NCI-H146 treated with DMSO at 0.1 percent for 48 hours (cell line): ENCODE measurements around the gene TMEM178B.

Source experiments
- DNase-seq: peaks from one replicate; lab custom pipeline; 2025; ENCODE audit not compliant: unreplicated experiment; lab: John Stamatoyannopoulos, UW

Gene TMEM178B

DNA sequence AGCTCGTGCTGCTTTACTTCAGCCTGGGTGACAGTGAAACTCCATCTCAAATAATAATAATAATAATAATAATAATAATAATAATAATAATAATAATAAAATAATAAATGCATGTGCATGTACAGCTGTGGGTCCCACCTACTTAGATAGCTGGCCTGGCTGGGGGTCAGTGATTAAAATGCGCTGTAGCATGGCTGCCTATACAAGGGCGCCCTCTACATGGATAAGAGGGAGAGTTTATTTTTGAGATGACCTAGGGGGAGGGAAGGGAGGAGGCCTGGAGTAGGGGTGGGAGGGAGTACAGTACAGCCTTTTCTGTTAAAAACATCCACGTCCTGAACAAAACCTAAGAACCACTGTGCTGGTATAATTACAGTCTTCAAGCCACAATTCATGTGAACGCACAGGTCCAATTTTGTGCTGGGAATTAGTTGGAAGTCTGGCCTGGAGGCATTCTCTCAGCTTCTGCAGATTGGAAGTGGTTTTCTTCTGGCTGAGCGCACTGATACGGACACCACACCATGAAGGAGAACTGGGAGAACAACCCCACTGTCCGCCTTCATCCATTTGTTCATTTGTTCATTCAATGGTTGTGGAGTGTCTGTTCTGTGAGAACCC is 146.5 kb downstream of the TMEM178B start:
- DNase-seq: peak; percentile 23

DNA sequence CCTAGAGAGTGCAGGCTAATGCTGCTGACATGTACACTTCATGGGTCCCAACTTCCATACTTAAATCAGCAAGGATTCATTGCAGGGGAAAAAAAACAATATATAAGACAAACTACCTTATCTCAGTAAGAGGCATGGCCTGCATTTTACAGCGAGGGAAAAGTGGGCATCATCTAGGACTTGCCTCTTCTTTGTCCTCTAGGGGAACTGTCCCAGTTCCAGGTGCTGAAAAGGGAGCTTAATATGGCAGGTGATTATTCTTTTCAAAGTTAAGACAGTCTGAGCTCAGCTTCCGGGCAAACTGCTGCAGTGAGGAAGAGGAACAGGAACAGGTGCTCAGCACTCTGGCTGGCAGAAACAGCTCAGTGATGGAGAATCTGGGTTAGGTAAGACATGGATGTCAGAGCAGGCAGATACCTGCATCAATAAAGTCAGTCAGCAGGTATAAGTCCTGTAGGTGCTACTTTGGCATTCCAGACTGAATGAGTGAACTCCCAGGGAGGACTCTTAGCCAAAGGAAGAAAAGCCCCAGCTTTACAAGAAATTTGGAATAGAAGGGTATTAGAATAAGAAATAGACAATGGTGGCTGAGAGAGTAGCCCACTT is 147.2 kb downstream of the TMEM178B start:
- DNase-seq: no peak

DNA sequence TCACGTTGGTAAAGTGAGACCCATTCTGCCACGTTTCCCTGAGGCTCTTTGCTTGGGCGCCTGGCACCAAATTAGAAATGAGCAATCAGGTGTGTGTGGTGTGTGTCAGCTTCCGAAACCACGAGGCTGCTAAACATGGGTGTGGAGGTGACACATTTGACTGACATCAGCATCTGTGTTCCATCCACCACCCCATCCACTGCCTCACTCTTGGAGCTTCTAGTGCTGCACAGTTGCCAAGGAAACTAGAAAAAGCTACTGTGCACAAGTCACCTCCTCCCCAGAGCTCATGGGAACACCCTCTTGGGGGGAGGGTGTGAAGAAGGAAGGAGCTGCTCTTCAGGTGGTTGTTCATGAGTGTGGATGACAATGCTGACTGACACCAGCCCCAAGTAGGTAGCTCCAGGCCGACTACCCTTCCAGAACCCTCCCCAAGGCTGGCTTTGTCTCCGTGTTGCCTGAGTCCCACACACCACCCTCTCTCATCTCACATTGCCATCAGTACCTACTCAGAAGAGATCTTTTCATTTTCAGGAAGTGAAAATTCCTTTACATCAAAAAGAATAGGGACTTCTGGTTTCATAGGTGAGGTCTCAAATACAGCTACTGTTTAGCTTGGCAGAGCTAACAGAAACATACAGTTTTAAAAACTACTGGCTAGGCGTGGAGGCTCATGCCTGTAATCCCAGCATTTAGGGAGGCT is 152.2 kb downstream of the TMEM178B start:
- no peak for DNase-seq

DNA sequence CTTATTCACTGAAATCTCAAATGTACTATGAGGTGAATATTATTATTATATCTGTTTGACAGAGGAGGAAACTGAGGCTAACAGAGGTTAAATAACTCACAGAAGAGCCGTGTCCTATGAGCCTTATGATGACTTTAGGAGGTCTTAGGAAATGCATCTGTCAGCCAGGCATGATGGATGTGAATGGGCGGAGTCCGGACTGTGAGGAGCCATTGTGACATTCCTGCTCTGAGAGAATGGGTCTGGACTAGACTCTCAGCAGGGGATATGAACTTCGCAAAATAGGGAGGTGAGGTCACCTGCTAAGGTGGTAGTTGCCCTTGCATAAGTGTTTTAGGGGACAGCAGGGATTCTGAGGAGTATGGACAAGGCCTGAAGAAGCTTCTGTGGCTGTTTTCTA is 153.6 kb downstream of the TMEM178B start:
- peak; percentile 2 for DNase-seq

DNA sequence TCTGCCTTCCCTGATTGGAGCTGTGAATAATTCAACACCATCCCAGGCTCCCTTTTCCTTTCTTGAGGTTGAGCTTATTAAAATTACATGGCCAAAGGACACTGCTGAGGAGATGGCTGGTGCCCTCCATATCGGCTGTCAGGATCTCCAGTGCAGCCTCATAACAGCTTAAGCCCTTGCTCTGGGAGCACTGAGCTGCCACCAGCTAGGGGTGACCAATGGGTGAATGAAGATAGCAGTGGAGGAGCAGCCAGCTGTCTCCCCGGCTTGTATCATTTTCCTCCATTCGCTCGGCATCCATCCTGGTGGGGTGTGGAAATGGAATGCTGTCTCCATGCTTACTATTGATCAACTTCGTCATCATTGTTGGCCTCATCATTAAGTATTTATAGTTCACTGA is 154.6 kb downstream of the TMEM178B start:
- DNase-seq: no peak

DNA sequence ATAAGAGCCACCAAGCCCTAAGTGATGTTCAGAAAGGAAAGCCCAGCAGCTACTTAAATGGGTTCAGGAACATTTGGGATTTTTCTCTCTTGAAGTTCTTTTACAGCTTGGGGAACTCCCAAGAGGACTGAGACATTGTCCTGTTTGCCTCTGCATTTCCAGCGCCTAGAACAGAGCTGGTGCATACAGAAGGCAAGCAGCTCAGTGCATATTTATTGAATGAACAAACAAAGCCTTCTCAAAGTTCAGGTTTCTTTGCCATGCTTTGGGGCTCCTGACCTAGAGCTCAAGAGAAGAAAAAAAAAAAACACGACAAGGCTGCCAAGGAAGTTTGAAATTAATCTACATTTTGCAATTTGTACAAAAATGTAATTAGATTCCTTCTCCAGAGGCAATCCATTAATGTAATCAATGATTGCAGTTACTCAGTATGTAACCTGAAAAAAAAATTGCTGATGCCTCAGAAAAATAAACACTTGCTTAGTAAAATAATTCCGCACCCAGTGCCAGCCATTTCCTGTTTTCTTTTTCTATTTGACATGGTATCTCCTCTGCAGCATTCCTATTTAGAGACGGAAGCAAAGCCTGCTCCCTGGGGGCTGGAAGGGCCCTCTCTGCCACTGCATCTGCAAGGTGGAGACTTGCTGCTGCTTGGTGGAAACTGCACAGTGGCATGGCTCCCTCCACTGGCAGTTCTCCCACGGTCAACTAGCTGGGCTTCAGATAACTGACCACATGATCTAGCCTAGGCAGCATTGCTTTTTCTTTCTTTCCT is 157.3 kb downstream of the TMEM178B start:
- peak; percentile 50 for DNase-seq

DNA sequence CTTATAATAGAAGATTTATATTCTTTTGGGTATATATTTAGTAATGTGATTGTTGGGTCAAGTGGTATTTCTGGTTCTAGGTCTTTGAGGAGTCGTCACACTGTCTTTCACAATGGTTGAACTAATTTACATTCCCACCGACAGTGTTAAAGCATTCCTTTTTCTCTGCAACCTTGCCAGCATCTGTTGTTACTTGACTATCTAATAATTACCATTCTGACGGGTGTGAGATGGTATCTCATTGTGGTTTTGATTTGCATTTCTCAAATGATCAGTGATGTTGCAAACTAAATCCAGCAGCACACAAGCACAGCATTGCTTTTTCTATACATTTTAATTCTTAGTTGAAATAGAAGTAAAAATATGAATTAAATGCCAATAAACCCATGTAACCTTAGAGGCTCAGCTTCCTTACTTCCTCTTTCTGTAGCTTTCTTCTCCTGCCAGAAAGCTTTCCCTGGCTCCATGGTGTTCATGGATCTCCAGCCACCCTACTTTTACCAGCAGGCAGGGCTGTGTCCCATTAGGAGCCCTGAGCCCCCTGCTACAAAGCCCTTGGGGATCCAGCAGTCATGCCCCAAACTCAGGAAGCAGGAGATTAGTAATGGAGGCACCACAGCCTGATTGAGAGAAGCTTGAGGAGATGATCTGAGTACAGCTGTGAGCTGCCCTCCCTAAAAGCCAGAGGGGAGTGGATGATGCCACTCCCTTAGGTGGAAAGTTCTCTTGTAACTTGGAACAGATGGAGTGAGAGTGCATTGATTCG is 158.6 kb downstream of the TMEM178B start:
- DNase-seq: no peak

DNA sequence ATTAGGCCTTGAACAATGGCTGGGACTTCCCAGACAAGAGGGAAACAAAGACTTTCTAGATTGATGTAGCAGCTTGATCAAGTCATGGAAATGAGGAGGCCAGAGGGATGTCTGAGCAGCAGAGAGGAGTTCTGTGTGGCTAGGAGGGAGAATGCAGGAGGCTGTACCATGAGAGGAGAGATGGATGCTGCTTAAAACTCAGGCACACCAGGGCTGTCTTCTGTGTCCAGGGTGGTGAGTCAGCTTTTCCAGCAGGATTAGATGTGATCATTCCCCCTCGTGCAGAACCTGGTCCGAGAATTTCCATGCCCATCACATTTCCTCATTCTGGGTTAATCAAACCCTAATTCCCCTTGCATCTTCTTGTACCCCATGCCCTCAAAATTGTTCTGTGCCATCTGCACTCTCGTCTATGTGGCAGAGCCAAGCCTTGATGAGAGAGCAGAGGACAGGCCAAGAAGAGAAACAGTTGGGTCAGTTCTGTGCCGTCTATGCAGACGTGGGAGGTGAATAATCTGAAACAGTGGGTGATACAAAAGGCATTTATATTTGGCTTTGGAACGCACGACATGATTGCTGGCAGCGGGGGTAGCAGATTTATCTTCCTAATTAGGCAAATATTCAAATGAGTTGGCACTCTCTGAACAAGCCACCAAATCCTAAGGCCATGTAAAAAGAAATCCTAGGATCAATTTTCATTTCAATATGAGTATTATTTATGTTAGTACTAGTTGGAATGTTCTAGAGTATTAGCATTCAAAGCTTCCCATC is 160.7 kb downstream of the TMEM178B start:
- no peak for DNase-seq

DNA sequence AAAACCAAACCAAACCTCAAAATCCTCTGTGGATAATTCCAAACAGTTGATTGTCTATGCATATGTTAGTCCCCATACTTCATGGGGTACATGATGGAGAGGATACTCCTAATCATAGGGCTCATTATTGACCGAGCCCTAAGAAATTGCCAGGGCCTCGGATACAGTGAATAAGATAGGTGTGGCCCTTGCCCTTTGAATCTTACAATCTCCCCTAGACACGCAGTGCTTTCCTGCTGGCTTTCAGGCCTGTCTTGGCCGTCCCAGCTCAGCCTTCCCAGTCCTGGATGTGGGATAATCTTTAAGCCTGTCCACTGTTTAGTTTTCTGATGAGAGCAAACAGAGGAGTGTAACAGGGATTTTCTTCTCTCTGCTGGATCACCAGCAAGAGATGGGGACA is 161.8 kb downstream of the TMEM178B start:
- DNase-seq: no peak

DNA sequence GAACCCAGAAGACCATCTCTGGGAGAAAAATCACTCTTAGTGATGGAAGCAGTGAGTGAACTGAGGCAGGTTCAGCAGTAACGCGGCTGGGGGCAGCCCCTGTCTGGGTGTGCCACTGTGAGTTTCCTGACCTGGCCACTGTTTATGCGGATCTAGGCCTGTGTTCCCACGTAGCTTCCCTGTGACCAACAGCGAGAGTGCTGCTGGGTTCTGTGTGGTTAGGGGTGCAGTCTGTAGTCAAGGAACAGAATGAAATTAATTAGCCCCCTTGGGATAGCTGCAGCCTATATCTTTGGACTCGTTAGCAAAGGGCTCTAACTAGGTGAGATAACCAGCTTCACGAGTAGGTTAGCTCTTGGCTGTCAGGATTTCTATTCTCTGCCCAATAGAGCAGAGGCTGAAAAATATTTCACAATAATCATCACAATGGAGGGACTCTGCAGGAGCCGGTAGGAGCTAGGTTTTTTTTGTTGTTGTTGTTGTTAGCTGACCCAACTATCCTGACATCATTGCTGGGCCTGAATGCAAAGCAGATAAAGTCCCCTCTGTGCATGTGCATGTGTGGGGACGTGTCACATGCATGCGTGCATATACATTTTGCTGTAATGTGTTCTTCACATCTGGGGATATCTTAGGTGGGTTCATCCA is 164.9 kb downstream of the TMEM178B start:
- no peak for DNase-seq

DNA sequence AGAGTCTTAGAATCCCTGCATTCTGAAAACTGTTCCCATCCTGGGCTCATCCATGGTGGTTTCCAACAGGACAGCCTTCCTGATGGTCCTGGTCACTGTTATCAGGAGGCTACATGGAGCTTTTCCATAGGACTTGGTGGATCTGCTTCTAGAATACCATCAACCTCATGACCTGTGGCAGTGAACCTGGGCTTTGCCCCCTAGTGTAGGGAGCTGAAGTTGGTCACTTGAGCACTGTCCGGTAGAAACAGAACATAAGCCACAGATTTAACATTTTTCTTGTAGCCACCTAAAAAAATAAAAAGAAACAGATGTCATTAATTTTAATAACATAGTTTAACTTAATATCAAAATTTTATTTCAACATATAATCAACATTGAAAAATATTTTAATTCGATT is 165.8 kb downstream of the TMEM178B start:
- no peak for DNase-seq

DNA sequence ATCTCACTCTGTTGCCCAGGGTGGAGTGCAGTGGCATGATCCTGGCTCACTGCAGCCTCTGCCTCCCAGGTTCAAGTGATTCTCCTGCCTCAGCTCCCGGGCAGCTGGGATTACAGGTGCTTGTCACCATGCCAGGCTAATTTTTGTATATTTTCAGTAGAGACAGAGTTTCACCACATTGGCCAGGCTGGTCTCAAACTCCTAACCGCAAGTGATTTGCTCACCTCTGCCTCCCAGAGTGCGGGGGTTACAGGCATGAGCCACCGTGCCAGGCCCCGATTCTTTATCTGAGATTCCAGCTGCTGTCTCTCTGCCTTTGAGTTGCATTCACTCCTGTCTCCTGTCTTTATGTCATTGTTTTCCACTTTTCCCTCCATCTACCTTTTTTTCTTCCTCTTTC is 168.7 kb downstream of the TMEM178B start:
- no peak for DNase-seq

DNA sequence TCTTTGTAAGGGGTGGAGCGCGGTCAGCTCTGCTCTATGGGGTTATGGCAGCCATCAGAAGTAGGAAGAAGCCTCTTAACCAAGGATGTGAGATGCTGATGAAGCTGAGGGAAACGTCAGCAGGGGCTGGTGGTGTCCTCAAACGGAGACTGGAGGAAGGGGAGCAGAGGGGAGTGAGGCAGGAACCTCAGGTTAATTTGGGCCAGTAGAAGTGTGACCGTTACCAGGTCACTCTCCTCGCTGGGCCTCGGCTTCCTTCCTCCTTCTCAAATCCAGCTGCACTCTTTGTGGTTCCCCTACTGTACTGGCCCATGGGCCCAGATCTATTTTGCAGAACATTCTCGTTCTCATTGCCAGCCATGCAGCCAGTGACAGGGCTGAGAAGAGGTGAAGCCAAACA is 169.5 kb downstream of the TMEM178B start:
- DNase-seq: no peak

DNA sequence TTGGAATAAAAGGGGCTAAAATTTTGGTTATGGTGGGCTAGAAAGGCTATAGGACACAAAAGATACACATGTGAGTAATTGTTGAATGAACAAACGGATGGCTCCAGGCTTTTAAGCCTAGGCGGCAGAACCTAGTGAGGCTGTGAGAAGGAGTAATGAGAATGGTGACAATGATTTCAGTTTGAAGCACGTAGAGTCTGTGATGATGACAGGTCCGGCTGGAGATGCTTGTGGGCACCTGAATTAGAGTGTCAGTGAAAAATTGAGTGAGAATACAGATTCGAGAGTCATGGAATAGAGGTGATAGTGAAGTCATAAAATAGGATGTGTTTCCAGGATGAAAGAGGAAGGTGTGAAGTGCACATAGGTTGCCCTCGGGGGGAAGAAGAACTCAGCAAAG is 170.6 kb downstream of the TMEM178B start:
- DNase-seq: no peak

DNA sequence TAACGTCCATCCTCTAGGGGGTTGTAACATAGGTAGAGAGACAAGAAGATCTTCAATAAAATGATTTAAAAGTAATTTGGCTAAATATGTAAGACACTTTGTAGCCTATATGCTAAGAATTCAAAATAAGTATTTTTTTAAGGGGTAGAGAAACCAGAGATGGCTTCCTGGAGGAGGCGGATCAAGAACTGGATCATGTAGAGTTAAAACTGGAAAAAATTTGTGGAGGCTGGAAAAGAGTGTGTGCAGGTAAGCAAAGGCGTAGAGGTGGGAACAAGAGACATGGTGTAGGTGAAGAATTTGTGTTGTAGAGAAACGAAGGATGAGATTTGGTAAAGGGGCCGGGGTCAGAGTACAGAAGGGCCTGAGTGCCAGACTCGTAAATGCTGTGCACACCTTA is 172.6 kb downstream of the TMEM178B start:
- no peak for DNase-seq

DNA sequence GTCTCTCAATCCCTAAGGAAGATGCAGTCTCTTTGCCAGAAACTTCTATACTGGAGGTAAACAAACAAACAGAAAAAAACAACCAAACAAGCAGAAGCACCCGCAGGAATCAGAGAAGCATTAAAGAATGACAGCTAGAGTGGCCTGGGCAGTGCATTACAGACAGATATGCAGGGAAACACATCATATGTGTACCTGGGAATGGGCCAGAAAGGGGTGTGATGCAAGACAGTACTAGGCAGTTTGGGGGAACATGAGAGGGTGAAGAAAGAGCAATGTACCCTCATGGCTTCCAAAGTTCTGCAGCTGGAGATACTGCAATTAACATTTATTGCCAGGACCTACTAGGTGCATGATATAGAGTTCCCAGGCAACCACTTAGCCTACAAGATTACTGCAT is 177.3 kb downstream of the TMEM178B start:
- no peak for DNase-seq

DNA sequence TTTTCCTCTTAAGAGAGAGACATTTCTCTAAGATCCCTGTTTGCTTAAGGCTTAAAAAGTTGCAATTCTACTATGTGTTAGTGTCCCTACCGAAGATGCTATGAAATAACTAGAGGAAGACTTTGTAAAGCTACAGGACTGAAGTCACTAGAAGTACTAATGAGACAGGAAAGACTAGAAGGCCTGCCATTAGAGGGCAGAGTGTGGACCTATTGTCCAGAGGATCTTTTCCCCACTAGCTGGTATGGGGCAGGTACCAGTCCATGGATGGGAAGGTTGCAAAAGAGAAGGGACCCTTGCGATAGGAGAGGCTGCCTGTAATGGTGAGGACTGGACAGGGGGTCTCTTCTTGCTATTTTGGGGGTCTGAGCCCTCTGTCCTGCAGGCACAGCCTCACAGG is 178.1 kb downstream of the TMEM178B start:
- DNase-seq: no peak

DNA sequence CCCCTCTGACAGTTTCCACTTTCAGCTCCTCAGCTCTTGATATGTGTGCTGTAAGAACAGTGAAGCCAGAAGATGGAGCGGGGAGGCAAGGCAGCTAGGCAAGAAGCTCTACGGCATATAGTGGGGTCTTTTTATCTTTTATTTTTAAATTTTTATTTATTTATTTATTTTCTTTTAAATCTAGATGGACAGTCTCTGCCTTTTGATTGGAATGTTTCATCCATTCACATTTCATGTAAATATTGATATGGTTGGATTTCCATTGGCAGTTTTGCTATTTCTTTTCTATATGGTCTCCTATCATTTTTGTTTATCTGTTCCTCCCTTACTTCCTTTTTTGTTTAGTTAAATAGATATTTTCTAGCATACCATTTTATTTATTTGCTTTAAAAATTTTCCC is 183.7 kb downstream of the TMEM178B start:
- DNase-seq: no peak

DNA sequence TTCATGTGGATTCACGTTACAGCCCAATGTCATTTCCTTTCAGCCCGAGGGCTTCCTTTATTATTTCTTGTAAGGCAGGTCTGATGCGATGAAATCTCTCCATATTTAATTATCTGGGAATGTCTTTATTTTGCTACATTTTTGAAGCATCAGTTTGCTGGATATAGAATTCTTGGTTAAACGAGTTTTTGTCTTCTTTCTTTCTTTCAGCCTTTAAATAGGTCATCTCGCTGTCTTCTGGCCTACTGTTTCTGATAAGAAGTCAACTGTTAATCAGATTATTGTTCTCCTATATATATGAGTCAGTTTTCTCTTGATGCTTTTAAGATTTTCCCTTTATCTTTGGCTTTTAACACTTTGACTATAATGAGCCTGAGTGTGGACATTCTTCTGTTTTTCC is 184.7 kb downstream of the TMEM178B start:
- DNase-seq: no peak
